Choroid plexus epithelial cell (primary cell): ENCODE data around the gene PPFIBP2.

Experiments used
- DNase-seq: peaks from one replicate; pipeline ENCODE4 v3.0.0-alpha.2; 2010; ENCODE audit warnings: low read depth
- H3K4me3 ChIP-seq: 2 replicates; pipeline ENCODE4 v1.5.1; 2011; ENCODE audit warnings: low read depth, mild to moderate bottlenecking, control low read depth, low read length, moderate library complexity
- TF ChIP-seq, protein P1 (sequence below): conservative IDR thresholded peaks from 2 replicates; pipeline ENCODE4 v1.5.1; 2011; ENCODE audit warnings: low read depth, mild to moderate bottlenecking, control low read depth, inconsistent platforms, low read length, moderate library complexity

Gene PPFIBP2

DNA sequence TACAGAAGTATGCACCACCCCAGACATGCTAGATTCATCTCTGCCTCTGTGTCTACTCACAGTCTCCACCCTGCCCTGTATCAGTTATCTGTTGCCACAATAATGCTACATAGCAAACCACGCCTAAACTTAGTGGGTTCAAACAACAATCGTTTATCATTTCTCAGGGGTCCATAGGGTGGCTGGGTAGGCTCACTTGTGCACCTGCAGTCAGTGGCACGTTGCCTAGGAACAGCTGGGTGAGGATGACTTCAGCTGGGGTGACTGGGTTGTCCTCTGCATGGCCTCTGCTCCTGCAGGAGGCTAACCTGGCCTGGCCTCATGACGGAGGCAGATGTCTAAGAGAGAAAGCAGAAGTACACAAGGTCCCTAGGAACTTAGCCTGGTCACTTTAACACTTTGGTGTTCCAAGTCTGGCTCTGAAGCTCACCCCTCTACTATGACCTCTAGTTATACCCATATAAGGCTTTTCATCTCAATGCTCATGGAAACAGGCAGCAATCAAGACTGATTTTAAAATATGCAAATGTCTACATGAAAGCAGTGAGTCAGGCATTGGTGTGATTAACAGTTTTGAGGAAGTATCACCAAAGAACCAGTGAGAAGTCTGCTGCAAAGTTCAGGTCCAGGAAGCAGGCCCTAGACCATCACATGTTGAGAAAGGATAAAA, 17.8 kb upstream of the PPFIBP2 start:
- no peak for DNase-seq
- TF ChIP-seq, protein P1, sequence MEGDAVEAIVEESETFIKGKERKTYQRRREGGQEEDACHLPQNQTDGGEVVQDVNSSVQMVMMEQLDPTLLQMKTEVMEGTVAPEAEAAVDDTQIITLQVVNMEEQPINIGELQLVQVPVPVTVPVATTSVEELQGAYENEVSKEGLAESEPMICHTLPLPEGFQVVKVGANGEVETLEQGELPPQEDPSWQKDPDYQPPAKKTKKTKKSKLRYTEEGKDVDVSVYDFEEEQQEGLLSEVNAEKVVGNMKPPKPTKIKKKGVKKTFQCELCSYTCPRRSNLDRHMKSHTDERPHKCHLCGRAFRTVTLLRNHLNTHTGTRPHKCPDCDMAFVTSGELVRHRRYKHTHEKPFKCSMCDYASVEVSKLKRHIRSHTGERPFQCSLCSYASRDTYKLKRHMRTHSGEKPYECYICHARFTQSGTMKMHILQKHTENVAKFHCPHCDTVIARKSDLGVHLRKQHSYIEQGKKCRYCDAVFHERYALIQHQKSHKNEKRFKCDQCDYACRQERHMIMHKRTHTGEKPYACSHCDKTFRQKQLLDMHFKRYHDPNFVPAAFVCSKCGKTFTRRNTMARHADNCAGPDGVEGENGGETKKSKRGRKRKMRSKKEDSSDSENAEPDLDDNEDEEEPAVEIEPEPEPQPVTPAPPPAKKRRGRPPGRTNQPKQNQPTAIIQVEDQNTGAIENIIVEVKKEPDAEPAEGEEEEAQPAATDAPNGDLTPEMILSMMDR, result no peak
- no peak overlapping the region for H3K4me3 ChIP-seq

DNA sequence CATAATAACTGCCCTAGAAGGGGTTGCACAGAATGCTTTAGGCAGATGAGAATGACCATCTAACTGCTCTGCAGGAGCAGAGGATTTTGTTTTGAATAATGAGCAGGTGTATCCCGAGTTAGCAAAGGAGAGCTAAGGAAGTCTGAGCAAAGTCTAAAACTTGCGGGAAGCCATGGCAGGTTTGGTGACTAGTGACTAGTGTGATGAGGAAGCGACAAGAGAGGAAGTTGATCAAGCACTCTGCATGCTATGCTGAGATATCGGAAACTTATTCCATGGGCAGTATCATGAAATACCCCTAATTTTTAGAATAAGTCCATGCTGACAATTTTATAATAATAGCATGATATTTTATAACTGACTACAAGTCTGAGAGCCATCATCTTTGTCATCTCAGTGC, 15.6 kb upstream of the PPFIBP2 start:
- no peak overlapping the region for H3K4me3 ChIP-seq
- TF ChIP-seq, protein P1, result no peak
- DNase-seq, result no peak

DNA sequence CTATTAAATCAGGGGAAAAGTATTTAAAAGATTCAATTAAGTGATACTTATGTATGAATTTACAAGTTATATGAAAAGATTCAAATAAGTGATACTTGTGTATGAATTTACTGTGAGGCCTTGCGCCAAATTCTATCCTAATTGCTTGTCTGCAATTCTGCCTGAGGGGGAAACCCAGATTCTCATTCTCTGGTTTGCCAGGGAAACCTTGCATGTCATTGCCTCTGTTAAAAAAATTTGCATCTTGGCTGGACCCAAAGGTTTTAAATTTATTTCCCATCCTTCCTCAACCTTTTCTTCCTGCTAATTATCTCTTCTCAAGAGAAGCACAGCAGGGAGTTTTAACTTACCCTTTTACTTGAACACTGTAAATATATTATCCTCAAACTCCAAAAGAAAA, 14.7 kb upstream of the PPFIBP2 start:
- TF ChIP-seq, protein P1, result no peak
- no peak overlapping the region for H3K4me3 ChIP-seq
- no peak for DNase-seq

DNA sequence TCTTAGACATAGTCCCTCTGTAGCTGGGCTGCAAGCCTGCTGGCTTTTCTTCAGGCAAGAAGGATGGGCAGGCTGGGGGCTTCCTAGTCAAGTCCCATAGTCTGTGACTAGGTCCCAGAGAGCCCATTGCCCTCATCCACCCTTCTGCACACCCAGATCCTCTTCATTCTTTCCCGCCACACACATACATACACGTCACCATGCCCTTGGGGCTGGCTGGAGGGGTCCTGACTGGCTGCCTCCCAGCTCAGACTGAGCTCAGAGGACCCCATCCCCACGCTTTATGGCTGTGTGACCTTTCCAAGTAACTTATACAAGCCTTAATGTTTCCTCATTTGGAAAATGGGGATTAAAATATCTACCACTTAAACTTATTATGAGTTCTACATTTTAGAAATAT, 13.5 kb upstream of the PPFIBP2 start:
- H3K4me3 ChIP-seq, result no peak overlapping the region
- no peak for DNase-seq
- TF ChIP-seq, protein P1, result no peak

- no peak for DNase-seq
- TF ChIP-seq, protein P1, result no peak
- no peak overlapping the region for H3K4me3 ChIP-seq
Measured at GRCh38 chr11:7501251-7501650, 12.5 kb upstream of the PPFIBP2 start.

DNA sequence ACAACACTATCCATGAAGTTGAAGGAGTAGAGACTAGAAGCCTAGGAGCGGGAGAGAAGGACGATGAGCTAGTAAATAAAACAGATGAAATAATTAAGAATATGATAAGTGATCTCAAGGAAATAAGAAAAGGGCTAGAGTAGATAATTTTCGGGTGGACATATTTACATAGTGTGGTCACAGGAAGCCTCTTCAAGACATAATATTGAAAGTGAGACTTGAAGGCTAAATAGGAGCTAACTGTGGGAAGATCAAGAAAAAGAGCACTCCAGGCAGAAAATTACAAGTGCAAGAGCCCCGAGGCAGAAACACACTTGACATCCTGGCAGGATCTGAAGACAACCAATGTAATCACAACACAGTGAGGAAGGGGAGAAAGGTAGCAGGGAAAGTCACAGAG, 11.9 kb upstream of the PPFIBP2 start:
- TF ChIP-seq, protein P1, result no peak
- DNase-seq, result no peak
- no peak overlapping the region for H3K4me3 ChIP-seq

DNA sequence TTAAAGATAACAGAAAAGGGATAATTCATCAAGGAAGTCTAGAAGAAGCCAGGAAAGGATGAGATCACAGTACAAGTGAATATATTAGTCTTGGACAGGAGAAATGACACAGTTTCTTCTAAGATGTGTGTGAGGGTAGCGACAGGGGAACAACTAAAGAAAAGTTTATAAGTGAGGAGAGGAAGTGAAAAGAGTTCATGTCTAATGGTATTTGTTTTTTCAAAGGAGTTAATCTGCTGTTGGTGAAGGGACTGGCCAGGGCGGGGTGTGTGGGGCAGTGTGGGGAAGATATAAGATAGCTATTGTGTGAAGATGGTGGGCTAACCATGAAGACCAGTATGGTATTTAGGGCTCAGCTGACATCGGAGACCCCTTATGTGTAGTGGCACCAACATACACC, 7.6 kb upstream of the PPFIBP2 start:
- DNase-seq, result no peak
- TF ChIP-seq, protein P1, result no peak
- no peak overlapping the region for H3K4me3 ChIP-seq
